Measurements from ENCODE around the gene ATG7. TPM values are rescaled to one million over a fixed set of nuclear protein-coding genes. Genes with fewer than 3 reads are reported as not detected.

Gene ATG7
- total and polyA plus RNA-seq, 10 of the 15 experiments (the other 5 are each of a cell fraction or from before 2014, with no cell fraction given), result 13.5 to 49.5 (median 26.4) TPM

- ChIA-PET SMC1A (ENCODE audit: uncharacterized antibody, unreplicated experiment) (interaction anchor here (0.9 kb wide), 1 partner anchor 25 kb away, joined by 3 read pairs; no protein-coding TSS in a partner anchor), CTCF (no interaction called here), RAD21 (ENCODE audit: unreplicated experiment) (no interaction called here), POLR2A (interaction anchor here (0.7 kb wide), 1 partner anchor 30 kb away, joined by 7 read pairs; no protein-coding TSS in a partner anchor)
- H3K9ac ChIP-seq (ENCODE audit: control insufficient read depth, insufficient read depth, low read length), result no peak overlapping the region
- TF ChIP-seq CBX3 (IDR thresholded peaks at IDR 0.05; ENCODE audit: borderline replicate concordance, low read depth), result no peak
- TF ChIP-seq SREBF1 (IDR thresholded peaks at IDR 0.05; ENCODE audit: low read length), result no peak
- no peak for TF ChIP-seq STAT3 (IDR thresholded peaks at IDR 0.05; ENCODE audit: low read depth, low read length)
- TF ChIP-seq NKRF (conservative IDR thresholded peaks at IDR 0.05), result no peak
- TF ChIP-seq SMARCA5 (IDR thresholded peaks at IDR 0.05), result no peak
- in situ Hi-C loops (cut with MboI), result no loop called here
- no peak overlapping the region for H3K27ac ChIP-seq (ENCODE audit: control insufficient read depth, insufficient read depth)
- FAIRE-seq (no peak), ATAC-seq (no peak), DNase-seq (ENCODE audit: low read depth, low spot score) (no peak)
- no peaks in the 10 kb centered on the region for H4K20me1 ChIP-seq (ENCODE audit: control insufficient read depth, insufficient read depth)
- BruUV-seq (replicated peaks), result no TSS peak
- H3K27me3 ChIP-seq (replicated peaks in 1 of 2; ENCODE audit: control insufficient read depth in 2 of 2, insufficient read depth in 2 of 2, low read length in 1 of 2), result no peaks in the 10 kb centered on the region
- H2AFZ ChIP-seq (ENCODE audit: control insufficient read depth, low read depth, low read length), result no peak overlapping the region
- intact Hi-C loops (cut with micrococcal nuclease; ENCODE audit: unreplicated experiment), result no loop called here
- 98% methylated on average over 6 of the region's 6 CpGs for WGBS (ENCODE audit: insufficient coverage, insufficient replicate concordance, low lambda C conversion rate, missing lambda C conversion rate)
- H3K4me1 ChIP-seq (ENCODE audit: control insufficient read depth, insufficient read depth, low read length), result peaks cover 3% of the 10 kb centered on the region; the same call in 1 of the 2 replicates
- H3K4me3 ChIP-seq, result no peak overlapping the region
- no peaks in the 10 kb centered on the region for H3K9me3 ChIP-seq (replicated peaks; ENCODE audit: control insufficient read depth, insufficient read depth, low read length)
- H3K36me3 ChIP-seq (ENCODE audit: control insufficient read depth in 2 of 2, insufficient read depth in 2 of 2, low read length in 1 of 2), result peaks cover 6 to 14% of the 10 kb centered on the region in 2 experiments; a peak in 3 of 4 replicates
- no peaks in the 10 kb centered on the region for H3K79me2 ChIP-seq (ENCODE audit: control insufficient read depth, insufficient read depth, low read length)
- no peak overlapping the region for H3K4me2 ChIP-seq (ENCODE audit: control insufficient read depth, insufficient read depth)
Measured at GRCh38 chr3:11304175-11304574, 32.0 kb downstream of the ATG7 start.

- FAIRE-seq (no peak), ATAC-seq (no peak), DNase-seq (ENCODE audit: low read depth, low spot score) (no peak)
- peaks cover 6 to 12% of the 10 kb centered on the region in 2 experiments; a peak in 3 of 4 replicates for H3K36me3 ChIP-seq (ENCODE audit: control insufficient read depth in 2 of 2, insufficient read depth in 2 of 2, low read length in 1 of 2)
- intact Hi-C loops (cut with micrococcal nuclease; ENCODE audit: unreplicated experiment) (no loop called here), in situ Hi-C loops (cut with MboI) (no loop called here)
- ChIA-PET CTCF (interaction anchor here (1.2 kb wide), 1 partner anchor 69 kb away, joined by 3 read pairs; no protein-coding TSS in a partner anchor), SMC1A (ENCODE audit: uncharacterized antibody, unreplicated experiment) (interaction anchor here (1.2 to 2.9 kb wide), 3 partner anchors 10 to 33 kb away, joined by 4 to 7 read pairs (median 5); partner anchors contain the start of gene ATG7), RAD21 (ENCODE audit: unreplicated experiment) (interaction anchor here (1.6 kb wide), 1 partner anchor 17 kb away, joined by 9 read pairs; no protein-coding TSS in a partner anchor), POLR2A (interaction anchor here (0.7 to 1.5 kb wide), 2 partner anchors 13 to 17 kb away, joined by 3 to 5 read pairs; no protein-coding TSS in a partner anchor)
- no peaks in the 10 kb centered on the region for H3K9me3 ChIP-seq (replicated peaks; ENCODE audit: control insufficient read depth, insufficient read depth, low read length)
- peaks cover 3% of the 10 kb centered on the region; the same call in 1 of the 2 replicates for H3K4me1 ChIP-seq (ENCODE audit: control insufficient read depth, insufficient read depth, low read length)
- H2AFZ ChIP-seq (ENCODE audit: control insufficient read depth, low read depth, low read length), result no peak overlapping the region
- BruUV-seq (replicated peaks), result no TSS peak
- H3K4me2 ChIP-seq (ENCODE audit: control insufficient read depth, insufficient read depth), result no peak overlapping the region
- H3K79me2 ChIP-seq (ENCODE audit: control insufficient read depth, insufficient read depth, low read length), result no peaks in the 10 kb centered on the region
- H3K9ac ChIP-seq (ENCODE audit: control insufficient read depth, insufficient read depth, low read length), result no peak overlapping the region
- no peaks in the 10 kb centered on the region for H3K27me3 ChIP-seq (replicated peaks in 1 of 2; ENCODE audit: control insufficient read depth in 2 of 2, insufficient read depth in 2 of 2, low read length in 1 of 2)
- no peak overlapping the region for H3K27ac ChIP-seq (ENCODE audit: control insufficient read depth, insufficient read depth)
- 100% methylated on average over 1 of the region's 1 CpG for WGBS (ENCODE audit: insufficient coverage, insufficient replicate concordance, low lambda C conversion rate, missing lambda C conversion rate)
- TF ChIP-seq YBX1 (IDR thresholded peaks at IDR 0.05) (no peak), IKZF2 (IDR thresholded peaks at IDR 0.05) (no peak), CEBPB (IDR thresholded peaks at IDR 0.05; ENCODE audit: borderline replicate concordance in 1 of 2, low read depth in 2 of 2, low read length in 2 of 2) (no peak), YY1 (IDR thresholded peaks at IDR 0.05; ENCODE audit: low read depth, low read length) (no peak)
- TF ChIP-seq, protein P1, sequence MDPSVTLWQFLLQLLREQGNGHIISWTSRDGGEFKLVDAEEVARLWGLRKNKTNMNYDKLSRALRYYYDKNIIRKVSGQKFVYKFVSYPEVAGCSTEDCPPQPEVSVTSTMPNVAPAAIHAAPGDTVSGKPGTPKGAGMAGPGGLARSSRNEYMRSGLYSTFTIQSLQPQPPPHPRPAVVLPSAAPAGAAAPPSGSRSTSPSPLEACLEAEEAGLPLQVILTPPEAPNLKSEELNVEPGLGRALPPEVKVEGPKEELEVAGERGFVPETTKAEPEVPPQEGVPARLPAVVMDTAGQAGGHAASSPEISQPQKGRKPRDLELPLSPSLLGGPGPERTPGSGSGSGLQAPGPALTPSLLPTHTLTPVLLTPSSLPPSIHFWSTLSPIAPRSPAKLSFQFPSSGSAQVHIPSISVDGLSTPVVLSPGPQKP (IDR thresholded peaks at IDR 0.05; ENCODE audit: low read depth, low read length), result no peak
- TF ChIP-seq, protein P2, sequence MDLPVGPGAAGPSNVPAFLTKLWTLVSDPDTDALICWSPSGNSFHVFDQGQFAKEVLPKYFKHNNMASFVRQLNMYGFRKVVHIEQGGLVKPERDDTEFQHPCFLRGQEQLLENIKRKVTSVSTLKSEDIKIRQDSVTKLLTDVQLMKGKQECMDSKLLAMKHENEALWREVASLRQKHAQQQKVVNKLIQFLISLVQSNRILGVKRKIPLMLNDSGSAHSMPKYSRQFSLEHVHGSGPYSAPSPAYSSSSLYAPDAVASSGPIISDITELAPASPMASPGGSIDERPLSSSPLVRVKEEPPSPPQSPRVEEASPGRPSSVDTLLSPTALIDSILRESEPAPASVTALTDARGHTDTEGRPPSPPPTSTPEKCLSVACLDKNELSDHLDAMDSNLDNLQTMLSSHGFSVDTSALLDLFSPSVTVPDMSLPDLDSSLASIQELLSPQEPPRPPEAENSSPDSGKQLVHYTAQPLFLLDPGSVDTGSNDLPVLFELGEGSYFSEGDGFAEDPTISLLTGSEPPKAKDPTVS (IDR thresholded peaks at IDR 0.05; ENCODE audit: low read depth, low read length), result no peak
- no peak overlapping the region for H3K4me3 ChIP-seq
- no peaks in the 10 kb centered on the region for H4K20me1 ChIP-seq (ENCODE audit: control insufficient read depth, insufficient read depth)
Measured at GRCh38 chr3:11305509-11305908, 33.3 kb downstream of the ATG7 start.
